HepG2 (cell line): Measurements from ENCODE around the gene OR4D6. TPM values are rescaled to one million over a fixed set of nuclear protein-coding genes. Genes with fewer than 3 reads are reported as not detected.
"Not testable (repeated sequence)": the region's sequence is repeated elsewhere in the genome, so short reads cannot be mapped to it uniquely, and the experiment has no call there.

Source experiments
- ATAC-seq: fragments of 200-7000 bp; cut with Tn5 transposase; 3 replicates; pipeline ENCODE4 v1.9.1; 2020; ENCODE audit warnings: mild to moderate bottlenecking, moderate library complexity
- BruUV-seq: library from RNA; stranded (reverse); fragments of 400-500 nt; replicated peaks from 2 replicates; lab custom pipeline; 2021; lab: Mats Ljungman, UMichigan
- CTCF ChIA-PET: fragments of 300-600 bp; formaldehyde crosslinking; extraction: SDS; loops from one replicate; lab custom pipeline; 2021; ENCODE audit warnings: low total read pairs, inconsistent platforms, low intra/inter-chr PET ratio; lab: Yijun Ruan, JAX
- POLR2A ChIA-PET: fragments of 350-600 bp; sonication (Branson Sonifier 250); formaldehyde crosslinking; loops from one replicate; lab custom pipeline; 2020; ENCODE audit warnings: antibody characterized with exemption, inconsistent platforms; lab: Yijun Ruan, JAX
- DNase-seq: peaks from one replicate; pipeline ENCODE4 v3.0.0-alpha.2; 2015; ENCODE audit warnings: low spot score
- FAIRE-seq: peaks from 3 replicates; lab custom pipeline; 2011; peaks lifted over from hg19 to GRCh38; lab: Jason Lieb, UNC
- H2AFZ ChIP-seq: one replicate; pipeline ENCODE4 v1.6.1; 2011; ENCODE audit warnings: low read length, inconsistent platforms
- H3K27ac ChIP-seq: fragments of 300-600 bp; 3 replicates; pipeline ENCODE4 v1.8.0; 2011; ENCODE audit warnings: mixed run types, mild to moderate bottlenecking, mixed read lengths, low read length, inconsistent platforms; ENCODE audit not compliant: insufficient read depth; ENCODE audit errors: extremely low read length
- H3K27me3 ChIP-seq, 2 experiments: fragments of 200-600 bp in 1 of 2; 2 replicates in 1 of 2; 3 replicates in 1 of 2; pipeline versions ENCODE4 v1.6.0 to v1.8.0; 2011; ENCODE audit warnings: low read length in 2 of 2, mild to moderate bottlenecking in 2 of 2, moderate library complexity in 2 of 2, inconsistent platforms in 1 of 2; ENCODE audit not compliant: insufficient read depth in 2 of 2, control insufficient read depth in 1 of 2
- H3K36me3 ChIP-seq, 2 experiments: fragments of 200-600 bp in 1 of 2; replicated peaks in 1 of 2; 2 replicates in 1 of 2; 3 replicates in 1 of 2; pipeline versions ENCODE4 v1.5.1 to v1.8.0; 2011; ENCODE audit warnings: low read length in 2 of 2, inconsistent platforms in 1 of 2; ENCODE audit not compliant: insufficient read depth in 2 of 2, control insufficient read depth in 1 of 2
- H3K4me1 ChIP-seq: 2 replicates; pipeline ENCODE4 v1.5.1; 2012; ENCODE audit warnings: low read length, inconsistent platforms; ENCODE audit not compliant: insufficient read depth
- H3K4me2 ChIP-seq: 2 replicates; pipeline ENCODE4 v1.6.0; 2011; ENCODE audit warnings: low read depth, low read length, inconsistent platforms
- H3K4me3 ChIP-seq, 3 experiments: fragments of 200-600 bp in 1 of 3; sonication (generic), shearing (Covaris generic) in 1 of 3; replicated peaks in 1 of 3; 2 replicates each; pipeline ENCODE4 v1.5.1; 2011 to 2016; ENCODE audit warnings: low read length in 3 of 3, inconsistent platforms in 2 of 3, low read depth in 2 of 3, mild to moderate bottlenecking in 2 of 3, control low read depth in 1 of 3, mixed read lengths in 1 of 3; ENCODE audit not compliant: insufficient read depth in 1 of 3
- H3K79me2 ChIP-seq: one replicate; pipeline ENCODE4 v1.6.1; 2011; ENCODE audit warnings: low read length, inconsistent platforms; ENCODE audit not compliant: insufficient read depth
- H3K9ac ChIP-seq: 2 replicates; pipeline ENCODE4 v1.6.0; 2011; ENCODE audit warnings: mild to moderate bottlenecking, low read depth, low read length, inconsistent platforms; ENCODE audit not compliant: insufficient read depth
- H3K9me3 ChIP-seq: 2 replicates; pipeline ENCODE4 v1.5.1; 2012; ENCODE audit warnings: mild to moderate bottlenecking, low read length
- H4K20me1 ChIP-seq: 2 replicates; pipeline ENCODE4 v1.6.0; 2011; ENCODE audit warnings: inconsistent platforms, mild to moderate bottlenecking, low read length, moderate library complexity; ENCODE audit not compliant: insufficient read depth
- AKAP8 ChIP-seq: sonication (generic); formaldehyde crosslinking; IDR thresholded peaks from 2 replicates; pipeline ENCODE4 v1.5.1; 2020; ENCODE audit warnings: mild to moderate bottlenecking, missing genetic modification reagents
- FOSL2 ChIP-seq: sonication (generic); formaldehyde crosslinking; IDR thresholded peaks from 2 replicates; pipeline ENCODE4 v1.4.0; 2020; ENCODE audit warnings: missing genetic modification reagents
- GPN1 ChIP-seq: sonication (generic); formaldehyde crosslinking; IDR thresholded peaks from 2 replicates; pipeline ENCODE4 v1.5.1; 2020; ENCODE audit warnings: missing genetic modification reagents, borderline replicate concordance
- KLF16 ChIP-seq, 2 experiments: sonication (generic) in 1 of 2; formaldehyde crosslinking in 1 of 2; IDR thresholded peaks; 2 replicates each; pipeline versions ENCODE4 v1.6.1 to v1.8.0; 2016 to 2023; ENCODE audit warnings: missing genetic modification reagents in 2 of 2, missing compliant biosample characterization in 1 of 2
- REL ChIP-seq: sonication (generic); formaldehyde crosslinking; conservative IDR thresholded peaks from 2 replicates; pipeline ENCODE4 v1.8.0; 2022; ENCODE audit warnings: mild to moderate bottlenecking, missing genetic modification reagents, moderate library complexity
- SMARCC2 ChIP-seq: fragments of 450-650 bp; IDR thresholded peaks from 2 replicates; pipeline ENCODE4 v1.6.1; 2017; ENCODE audit warnings: antibody characterized with exemption, mild to moderate bottlenecking
- WGBS: methylation state at CpG from one replicate; pipeline ENCODE4 v1.1.6; 2017; ENCODE audit warnings: low lambda C conversion rate; 5-methylcytosine and 5-hydroxymethylcytosine counted together
- in situ Hi-C: cut with HindIII; loops from 2 replicates; pipeline ENCODE4 v1.10.0; 2017; ENCODE audit warnings: low pct_unique_long_range_greater_than_20kb; ENCODE audit not compliant: extremely low pct_ligation_motif_present
- intact Hi-C: fragments of 100-400 bp; cut with micrococcal nuclease; formaldehyde crosslinking; loops from one replicate; pipeline ENCODE4 v1.10.0; 2022; ENCODE audit not compliant: unreplicated experiment
- polyA plus RNA-seq, 8 experiments: library from polyadenylated mRNA; depleted of rRNA in 3 of 8; stranded (reverse) in 7 of 8; unstranded in 1 of 8; fragments of >200 nt; fragmentation: Illumina TruSeq in 4 of 8; extraction: Trizol in 4 of 8; gene quantifications; 2 replicates each; pipeline versions ENCODE4 v1.2.1 to v1.2.3, GENCODE V29; 2011 to 2016; ENCODE audit warnings: low read depth in 4 of 8, missing spikeins in 1 of 8, mixed read lengths in 1 of 8; ENCODE audit not compliant: insufficient read depth in 1 of 8
- total RNA-seq, 5 experiments: library from RNA; depleted of rRNA; stranded (reverse); fragments of >200 nt; fragmentation: Illumina TruSeq; extraction: Trizol; gene quantifications; 2 replicates each; pipeline ENCODE4 v1.2.3, GENCODE V29; 2016; ENCODE audit warnings: low read depth in 1 of 5
- TF ChIP-seq, protein P1 (sequence below): sonication (generic); formaldehyde crosslinking; IDR thresholded peaks from 2 replicates; pipeline ENCODE4 v1.5.1; 2020; ENCODE audit warnings: mild to moderate bottlenecking, moderate library complexity, missing genetic modification reagents
- TF ChIP-seq, protein P2 (sequence below): sonication (generic); formaldehyde crosslinking; IDR thresholded peaks from 2 replicates; pipeline ENCODE4 v1.4.0; 2020; ENCODE audit warnings: mild to moderate bottlenecking, missing genetic modification reagents

The OR4D6 gene
- total and polyA plus RNA-seq, 2 of the 13 experiments (the other 11 are each of a cell fraction or from before 2014, with no cell fraction given), result not detected

DNA sequence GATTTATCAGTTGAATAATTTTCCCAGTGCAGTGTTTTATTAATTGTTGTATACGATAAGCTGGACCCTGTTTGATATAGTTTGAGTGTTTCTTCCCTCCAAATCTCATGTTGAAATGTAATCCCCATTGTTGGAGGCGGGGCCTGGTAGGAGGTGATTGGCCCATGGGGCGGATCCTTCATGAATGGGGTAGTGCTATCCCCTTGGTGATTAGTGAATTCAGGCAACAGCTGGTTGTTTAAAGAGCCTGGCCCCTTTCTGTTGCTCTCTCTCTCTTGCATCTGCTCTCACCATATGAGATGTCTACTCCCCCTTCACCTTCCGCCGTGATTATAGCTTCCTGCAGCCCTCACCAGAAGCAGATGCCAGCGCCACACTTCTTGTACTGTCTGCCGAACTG is 19.0 kb upstream of the OR4D6 start:
- Histone ChIP-seq H3K9ac (no peak overlapping the region), H3K36me3 (no peaks in the 10 kb centered on the region), H3K9me3 (no peaks in the 10 kb centered on the region), H2AFZ (no peak overlapping the region), H3K27me3 (peaks cover 0 to 3% of the 10 kb centered on the region in 2 experiments; a peak in 2 of 5 replicates), H3K79me2 (no peaks in the 10 kb centered on the region), H3K4me3 (no peak overlapping the region), H3K4me2 (no peak overlapping the region), H3K27ac (no peak overlapping the region), H4K20me1 (no peaks in the 10 kb centered on the region), H3K4me1 (no peaks in the 10 kb centered on the region)
- no peak for ATAC-seq
- intact Hi-C loops (no loop called here), in situ Hi-C loops (no loop called here)
- TF ChIP-seq, protein P1, sequence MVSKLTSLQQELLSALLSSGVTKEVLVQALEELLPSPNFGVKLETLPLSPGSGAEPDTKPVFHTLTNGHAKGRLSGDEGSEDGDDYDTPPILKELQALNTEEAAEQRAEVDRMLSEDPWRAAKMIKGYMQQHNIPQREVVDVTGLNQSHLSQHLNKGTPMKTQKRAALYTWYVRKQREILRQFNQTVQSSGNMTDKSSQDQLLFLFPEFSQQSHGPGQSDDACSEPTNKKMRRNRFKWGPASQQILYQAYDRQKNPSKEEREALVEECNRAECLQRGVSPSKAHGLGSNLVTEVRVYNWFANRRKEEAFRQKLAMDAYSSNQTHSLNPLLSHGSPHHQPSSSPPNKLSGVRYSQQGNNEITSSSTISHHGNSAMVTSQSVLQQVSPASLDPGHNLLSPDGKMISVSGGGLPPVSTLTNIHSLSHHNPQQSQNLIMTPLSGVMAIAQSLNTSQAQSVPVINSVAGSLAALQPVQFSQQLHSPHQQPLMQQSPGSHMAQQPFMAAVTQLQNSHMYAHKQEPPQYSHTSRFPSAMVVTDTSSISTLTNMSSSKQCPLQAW, result no peak
- TF ChIP-seq GPN1 (CRISPR knock-in tag), result no peak
- no peak for TF ChIP-seq REL (CRISPR knock-in tag)
- no peak for TF ChIP-seq FOSL2
- no peak for TF ChIP-seq KLF16 (CRISPR knock-in tag; IDR thresholded peaks at IDR 0.05)
- TF ChIP-seq, protein P2, sequence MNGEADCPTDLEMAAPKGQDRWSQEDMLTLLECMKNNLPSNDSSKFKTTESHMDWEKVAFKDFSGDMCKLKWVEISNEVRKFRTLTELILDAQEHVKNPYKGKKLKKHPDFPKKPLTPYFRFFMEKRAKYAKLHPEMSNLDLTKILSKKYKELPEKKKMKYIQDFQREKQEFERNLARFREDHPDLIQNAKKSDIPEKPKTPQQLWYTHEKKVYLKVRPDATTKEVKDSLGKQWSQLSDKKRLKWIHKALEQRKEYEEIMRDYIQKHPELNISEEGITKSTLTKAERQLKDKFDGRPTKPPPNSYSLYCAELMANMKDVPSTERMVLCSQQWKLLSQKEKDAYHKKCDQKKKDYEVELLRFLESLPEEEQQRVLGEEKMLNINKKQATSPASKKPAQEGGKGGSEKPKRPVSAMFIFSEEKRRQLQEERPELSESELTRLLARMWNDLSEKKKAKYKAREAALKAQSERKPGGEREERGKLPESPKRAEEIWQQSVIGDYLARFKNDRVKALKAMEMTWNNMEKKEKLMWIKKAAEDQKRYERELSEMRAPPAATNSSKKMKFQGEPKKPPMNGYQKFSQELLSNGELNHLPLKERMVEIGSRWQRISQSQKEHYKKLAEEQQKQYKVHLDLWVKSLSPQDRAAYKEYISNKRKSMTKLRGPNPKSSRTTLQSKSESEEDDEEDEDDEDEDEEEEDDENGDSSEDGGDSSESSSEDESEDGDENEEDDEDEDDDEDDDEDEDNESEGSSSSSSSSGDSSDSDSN (CRISPR knock-in tag), result no peak
- no peak for TF ChIP-seq SMARCC2
- TF ChIP-seq AKAP8 (CRISPR knock-in tag), result no peak
- WGBS, result 23% methylated on average over 7 of the region's 7 CpGs
- POLR2A ChIA-PET, result no interaction called here
- CTCF ChIA-PET, result no interaction called here
- FAIRE-seq, result no peak
- no TSS peak for BruUV-seq
- no peak for DNase-seq

DNA sequence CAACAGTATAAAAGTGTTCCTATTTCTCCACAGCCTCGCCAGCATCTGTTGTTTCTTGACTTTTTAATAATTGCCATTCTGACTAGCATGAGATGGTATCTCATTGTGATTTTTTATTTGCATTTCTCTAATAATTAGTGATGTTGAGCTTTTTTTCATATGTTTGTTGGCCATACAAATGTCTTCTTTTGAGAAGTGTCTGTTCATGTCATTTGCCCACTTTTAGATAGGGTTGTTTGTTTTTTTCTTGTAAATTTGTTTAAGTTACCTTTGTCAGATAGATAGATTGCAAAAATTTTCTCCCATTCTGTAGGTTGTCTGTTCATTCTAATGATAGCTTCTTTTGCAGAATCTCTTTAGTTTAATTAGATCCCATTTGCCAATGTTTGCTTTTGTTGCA is 11.1 kb upstream of the OR4D6 start:
- H3K4me1 ChIP-seq, H3K9ac ChIP-seq, H3K4me2 ChIP-seq, ATAC-seq, FAIRE-seq, H3K4me3 ChIP-seq, in situ Hi-C loops, BruUV-seq, H3K9me3 ChIP-seq, POLR2A ChIA-PET, intact Hi-C loops, DNase-seq, H3K27me3 ChIP-seq, H3K36me3 ChIP-seq, H3K79me2 ChIP-seq, H2AFZ ChIP-seq, H4K20me1 ChIP-seq, H3K27ac ChIP-seq, CTCF ChIA-PET: not testable (repeated sequence)
- 0% methylated on average over 1 of the region's 1 CpG for WGBS
